ENCODE results near the gene TMEM116. TPM values are rescaled to one million over a fixed set of nuclear protein-coding genes. Genes with fewer than 3 reads are reported as not detected.

TMEM116 gene
- total and polyA plus RNA-seq, 8 donors: 2.5 to 7.3 (median 4.2) TPM

DNA sequence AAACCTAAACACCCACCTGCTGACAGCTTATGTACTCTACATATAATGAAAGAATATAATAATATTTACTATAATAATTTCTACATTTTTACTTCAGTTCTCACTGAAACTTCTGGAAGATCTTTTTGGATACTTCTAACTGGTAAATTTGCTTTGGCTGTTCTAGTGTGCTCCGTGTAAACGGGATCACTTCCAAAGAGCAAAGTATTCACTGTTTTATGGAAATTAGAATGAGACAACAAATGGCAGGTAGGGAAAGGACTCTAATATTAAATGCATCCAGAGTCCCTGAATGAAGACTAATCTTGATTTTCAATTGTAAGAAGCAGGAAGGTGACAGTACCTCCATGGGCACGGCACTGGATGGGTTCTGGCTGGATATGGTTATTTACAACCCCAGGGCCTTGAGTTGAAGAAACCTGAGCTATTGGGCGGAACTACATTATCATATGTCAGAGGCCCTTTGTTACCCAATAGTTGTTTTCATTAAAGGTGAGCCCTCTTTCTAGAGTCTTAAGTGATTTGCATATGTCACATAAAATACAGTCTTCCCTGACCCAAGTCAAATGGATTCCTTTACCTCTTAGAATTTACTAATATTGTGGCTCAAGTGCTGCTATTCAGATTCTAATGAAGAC lies 10.9 kb upstream of the TMEM116 start:
- FAIRE-seq (no peak), DNase-seq (no peak), ATAC-seq (peak in 3 of 4 donors; percentile 18 to 54 (median 25))
- intact Hi-C loops (cut with DNase I): no loop called here
- Histone ChIP-seq H3K27me3 (no peaks in the 10 kb centered on the region), H3K4me1 (no peaks in the 10 kb centered on the region), H3K36me3 (peaks cover 0 to 17% (median 8%) of the 10 kb centered on the region in 3 donors), H3K4me3 (no peak overlapping the region), H3K27ac (no peak overlapping the region), H3K9me3 (no peaks in the 10 kb centered on the region)
- TF ChIP-seq, protein P1, sequence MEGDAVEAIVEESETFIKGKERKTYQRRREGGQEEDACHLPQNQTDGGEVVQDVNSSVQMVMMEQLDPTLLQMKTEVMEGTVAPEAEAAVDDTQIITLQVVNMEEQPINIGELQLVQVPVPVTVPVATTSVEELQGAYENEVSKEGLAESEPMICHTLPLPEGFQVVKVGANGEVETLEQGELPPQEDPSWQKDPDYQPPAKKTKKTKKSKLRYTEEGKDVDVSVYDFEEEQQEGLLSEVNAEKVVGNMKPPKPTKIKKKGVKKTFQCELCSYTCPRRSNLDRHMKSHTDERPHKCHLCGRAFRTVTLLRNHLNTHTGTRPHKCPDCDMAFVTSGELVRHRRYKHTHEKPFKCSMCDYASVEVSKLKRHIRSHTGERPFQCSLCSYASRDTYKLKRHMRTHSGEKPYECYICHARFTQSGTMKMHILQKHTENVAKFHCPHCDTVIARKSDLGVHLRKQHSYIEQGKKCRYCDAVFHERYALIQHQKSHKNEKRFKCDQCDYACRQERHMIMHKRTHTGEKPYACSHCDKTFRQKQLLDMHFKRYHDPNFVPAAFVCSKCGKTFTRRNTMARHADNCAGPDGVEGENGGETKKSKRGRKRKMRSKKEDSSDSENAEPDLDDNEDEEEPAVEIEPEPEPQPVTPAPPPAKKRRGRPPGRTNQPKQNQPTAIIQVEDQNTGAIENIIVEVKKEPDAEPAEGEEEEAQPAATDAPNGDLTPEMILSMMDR (IDR thresholded peaks at IDR 0.05): no peak
- WGBS, 2 donors: 59 to 60% methylated on average over 4 of the region's 4 CpGs

DNA sequence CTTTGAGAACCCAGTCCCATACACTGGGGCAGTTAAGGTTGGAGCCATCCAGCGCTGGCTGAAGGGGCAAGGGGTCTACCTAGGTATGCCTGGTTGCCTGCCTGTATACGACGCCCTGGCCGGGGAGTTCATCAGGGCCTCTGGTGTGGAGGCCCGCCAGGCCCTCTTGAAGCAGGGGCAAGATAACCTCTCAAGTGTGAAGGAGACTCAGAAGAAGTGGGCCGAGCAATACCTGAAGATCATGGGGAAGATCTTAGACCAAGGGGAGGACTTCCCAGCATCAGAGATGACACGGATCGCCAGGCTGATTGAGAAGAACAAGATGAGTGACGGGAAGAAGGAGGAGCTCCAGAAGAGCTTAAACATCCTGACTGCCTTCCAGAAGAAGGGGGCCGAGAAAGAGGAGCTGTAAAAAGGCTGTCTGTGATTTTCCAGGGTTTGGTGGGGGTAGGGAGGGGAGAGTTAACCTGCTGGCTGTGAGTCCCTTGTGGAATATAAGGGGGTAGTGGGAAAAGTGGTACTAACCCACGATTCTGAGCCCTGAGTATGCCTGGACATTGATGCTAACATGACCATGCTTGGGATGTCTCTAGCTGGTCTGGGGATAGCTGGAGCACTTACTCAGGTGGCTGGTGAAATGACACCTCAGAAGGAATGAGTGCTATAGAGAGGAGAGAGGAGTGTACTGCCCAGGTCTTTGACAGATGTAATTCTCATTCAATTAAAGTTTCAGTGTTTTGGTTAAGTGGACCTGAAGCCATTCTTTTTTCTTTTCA lies 9.5 kb upstream of the TMEM116 start:
- FAIRE-seq: no peak
- intact Hi-C loops (cut with DNase I): no loop called here

DNA sequence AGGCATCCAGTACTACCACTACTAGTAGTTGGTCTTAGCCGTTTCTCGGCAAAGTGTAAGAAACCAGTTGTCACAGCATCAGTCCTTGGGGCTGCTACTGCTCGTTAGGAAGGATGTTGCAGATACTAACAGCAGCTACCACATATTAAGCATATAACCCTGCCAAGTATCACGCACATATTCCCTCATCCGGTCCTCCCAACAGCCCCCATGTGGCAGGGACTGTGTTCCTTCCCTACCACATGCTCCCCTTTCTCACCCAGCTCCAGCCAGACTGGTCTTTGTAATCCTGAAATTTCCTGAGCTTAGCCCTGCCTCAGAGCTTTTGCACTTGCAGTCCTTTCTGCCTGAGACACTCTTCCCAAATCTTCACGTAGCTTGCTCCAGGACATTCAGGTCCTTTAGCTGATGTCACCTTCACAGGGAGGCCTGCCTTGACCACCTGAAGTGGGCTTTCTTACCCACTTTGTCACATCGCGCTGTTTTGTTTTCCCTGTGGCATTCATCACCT lies 8.0 kb upstream of the TMEM116 start:
- no peak overlapping the region for H3K27ac ChIP-seq
- WGBS, 2 donors: 88 to 91% methylated on average over 8 of the region's 8 CpGs
- DNase-seq (no peak), FAIRE-seq (no peak), ATAC-seq (no peak)
- no peaks in the 10 kb centered on the region for H3K9me3 ChIP-seq
- H3K4me3 ChIP-seq: no peak overlapping the region
- peaks cover 0 to 4% (median 4%) of the 10 kb centered on the region in 3 donors for H3K4me1 ChIP-seq
- peaks cover 0 to 14% (median 6%) of the 10 kb centered on the region in 3 donors for H3K36me3 ChIP-seq
- no peaks in the 10 kb centered on the region for H3K27me3 ChIP-seq
- intact Hi-C loops (cut with DNase I): no loop called here
- TF ChIP-seq, protein P1 (IDR thresholded peaks at IDR 0.05): no peak

More for the DNA sequence above, 9.5 kb upstream of the TMEM116 start:
- ATAC-seq (no peak), DNase-seq (no peak)
- Histone ChIP-seq H3K36me3 (peaks cover 0 to 14% (median 6%) of the 10 kb centered on the region in 3 donors), H3K27ac (no peak overlapping the region), H3K27me3 (no peaks in the 10 kb centered on the region), H3K9me3 (no peaks in the 10 kb centered on the region), H3K4me3 (no peak overlapping the region), H3K4me1 (peaks cover 0 to 4% (median 4%) of the 10 kb centered on the region in 3 donors)
- TF ChIP-seq, protein P1 (IDR thresholded peaks at IDR 0.05): no peak
- WGBS, 2 donors: 87 to 90% methylated on average over 11 of the region's 11 CpGs

DNA sequence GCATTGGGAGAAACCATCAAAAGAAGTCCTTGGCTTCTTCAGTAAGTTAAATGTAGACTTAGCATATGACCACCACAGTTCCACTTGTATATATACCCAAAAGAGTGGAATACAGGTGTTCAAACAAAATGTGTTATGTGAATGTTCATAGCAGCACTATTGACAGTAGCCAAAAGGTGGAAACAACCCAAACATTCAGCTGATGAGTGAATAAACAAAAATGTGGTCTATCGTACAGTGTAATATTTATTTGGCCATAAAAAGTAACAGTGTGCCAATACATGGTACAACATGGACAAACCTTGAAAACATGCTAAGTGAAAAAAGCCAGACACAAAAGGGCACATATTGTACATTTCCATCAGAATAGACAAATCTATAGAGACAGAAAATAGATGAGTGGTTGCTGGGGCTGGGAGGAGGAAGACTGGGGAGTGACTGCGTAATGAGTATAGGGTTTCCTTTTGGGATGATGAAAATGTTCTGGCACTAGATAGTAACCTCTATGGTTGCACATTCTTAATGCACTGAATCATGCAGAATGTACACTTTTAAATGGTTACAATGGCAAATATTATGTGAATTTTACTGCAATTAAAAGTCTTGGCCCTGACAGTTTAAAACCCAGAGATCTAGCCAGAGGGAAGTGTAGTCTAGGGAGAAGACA lies 5.7 kb upstream of the TMEM116 start:
- intact Hi-C loops (cut with DNase I): no loop called here
- DNase-seq (no peak), FAIRE-seq (no peak), ATAC-seq (no peak)
- H3K4me3 ChIP-seq: no peak overlapping the region
- H3K27ac ChIP-seq: no peak overlapping the region
- H3K36me3 ChIP-seq: peaks cover 0 to 14% (median 6%) of the 10 kb centered on the region in 3 donors
- H3K4me1 ChIP-seq: peaks cover 0 to 11% (median 10%) of the 10 kb centered on the region in 3 donors
- TF ChIP-seq, protein P1 (IDR thresholded peaks at IDR 0.05): no peak
- 57 to 64% methylated on average over 2 of the region's 2 CpGs for WGBS, 2 donors
- H3K9me3 ChIP-seq: no peaks in the 10 kb centered on the region
- H3K27me3 ChIP-seq: no peaks in the 10 kb centered on the region

All from pancreas (tissue), 10 donors.